Measurements from ENCODE around the gene SRGAP2. TPM values are rescaled to one million over a fixed set of nuclear protein-coding genes. Genes with fewer than 3 reads are reported as not detected.

The SRGAP2 gene
- total RNA-seq, result 113 and 165 TPM in 2 replicates

GRCh38 chr1:206203364-206204158, at the start of gene SRGAP2:
Gene SRGAP2, plus strand, starts transcription at chr1:206203541. Its CDS starts 2,430 bp downstream, at chr1:206205971.

DNA sequence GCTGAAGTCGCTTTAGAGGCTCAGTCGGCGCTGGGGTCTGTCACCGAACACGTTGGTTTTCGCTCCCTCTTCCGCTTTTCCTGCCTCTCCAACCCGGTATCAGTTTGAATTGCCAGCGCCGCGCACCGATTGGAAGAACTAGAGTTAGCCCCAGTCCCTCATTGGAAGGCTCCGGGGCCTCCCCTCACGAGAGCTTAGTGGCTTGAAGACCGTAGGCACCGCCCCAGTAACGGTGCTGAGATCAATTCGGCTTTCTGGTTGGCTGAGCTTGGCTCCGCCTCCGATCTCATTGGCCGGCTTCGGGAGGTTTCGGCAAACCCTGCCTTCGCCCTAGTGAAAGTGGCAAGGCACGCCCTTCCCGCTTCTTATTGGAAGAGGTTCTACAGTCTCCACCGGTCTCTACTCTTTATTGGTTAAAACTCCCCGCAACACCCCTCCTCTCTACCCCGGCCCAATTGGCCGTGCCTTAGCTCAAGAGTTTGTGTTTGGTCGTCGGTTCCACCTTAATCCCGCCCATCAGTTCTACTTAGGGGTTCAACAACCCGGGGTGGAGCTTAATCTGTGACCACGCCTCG, 465 bp upstream of the SRGAP2 start, which contains the start of gene FAM72A:
TSS of gene FAM72A (minus strand) at position 51 of the 575 bp plus-strand sequence. CDS start 814 bp downstream, outside the sequence.

Other genes with a start within 250 kb of the SRGAP2 start
- gene RAB7B, start 200.1 kb upstream of the SRGAP2 start, total RNA-seq, result 0.13 TPM in 1 of 2 replicates, not detected in the other
- gene CTSE, start 179.6 kb upstream of the SRGAP2 start, total RNA-seq, result 0.36 TPM in 1 of 2 replicates, not detected in the other
- gene RHEX, start 150.4 kb upstream of the SRGAP2 start, total RNA-seq, result not detected in 2 replicates
- not detected in 2 replicates for gene AVPR1B, start 86.2 kb upstream of the SRGAP2 start, total RNA-seq
- gene FAM72A, start 702 bp upstream of the SRGAP2 start, total RNA-seq, result 5.3 and 6.9 TPM in 2 replicates

Data from thoracic aorta endothelial cell (primary cell).